Type B pancreatic cell (in vitro differentiated cells): Measurements from ENCODE around the gene UBXN6. TPM values are rescaled to one million over a fixed set of nuclear protein-coding genes. Genes with fewer than 3 reads are reported as not detected.

ENCODE experiments used
- DNase-seq: peaks from one replicate; pipeline ENCODE4 v3.0.0; 2021; ENCODE audit warnings: mixed read lengths; ENCODE audit not compliant: unreplicated experiment; ENCODE audit errors: extremely low spot score
- H3K27ac Mint-ChIP-seq: 2 replicates; pipeline ENCODE4 v1.8.0; 2021; ENCODE audit warnings: mild to moderate bottlenecking, mixed read lengths
- H3K27me3 Mint-ChIP-seq: 2 replicates; pipeline ENCODE4 v1.8.0; 2021; ENCODE audit warnings: mixed read lengths
- H3K36me3 Mint-ChIP-seq: 2 replicates; pipeline ENCODE4 v1.8.0; 2021; ENCODE audit warnings: mixed read lengths
- H3K4me1 Mint-ChIP-seq: one replicate; pipeline ENCODE4 v1.8.0; 2021; ENCODE audit warnings: mixed read lengths; ENCODE audit not compliant: unreplicated experiment
- H3K4me3 Mint-ChIP-seq: 2 replicates; pipeline ENCODE4 v1.8.0; 2021; ENCODE audit warnings: mild to moderate bottlenecking, mixed read lengths
- H3K9me3 Mint-ChIP-seq: 2 replicates; pipeline ENCODE4 v1.8.0; 2021; ENCODE audit warnings: mixed read lengths
- total RNA-seq: library from RNA; stranded (reverse); gene quantifications from 2 replicates; pipeline ENCODE4 v1.2.1, GENCODE V29; 2021; ENCODE audit warnings: low replicate concordance
- TF ChIP-seq, protein P1 (sequence below): fragments of 200-600 bp; sonication (generic); conservative IDR thresholded peaks from 2 replicates; pipeline ENCODE4 v1.5.0; 2021; ENCODE audit warnings: antibody characterized with exemption, mild to moderate bottlenecking

Gene UBXN6
- total RNA-seq, 1 donor from 2014 or later = 60.8 TPM

DNA sequence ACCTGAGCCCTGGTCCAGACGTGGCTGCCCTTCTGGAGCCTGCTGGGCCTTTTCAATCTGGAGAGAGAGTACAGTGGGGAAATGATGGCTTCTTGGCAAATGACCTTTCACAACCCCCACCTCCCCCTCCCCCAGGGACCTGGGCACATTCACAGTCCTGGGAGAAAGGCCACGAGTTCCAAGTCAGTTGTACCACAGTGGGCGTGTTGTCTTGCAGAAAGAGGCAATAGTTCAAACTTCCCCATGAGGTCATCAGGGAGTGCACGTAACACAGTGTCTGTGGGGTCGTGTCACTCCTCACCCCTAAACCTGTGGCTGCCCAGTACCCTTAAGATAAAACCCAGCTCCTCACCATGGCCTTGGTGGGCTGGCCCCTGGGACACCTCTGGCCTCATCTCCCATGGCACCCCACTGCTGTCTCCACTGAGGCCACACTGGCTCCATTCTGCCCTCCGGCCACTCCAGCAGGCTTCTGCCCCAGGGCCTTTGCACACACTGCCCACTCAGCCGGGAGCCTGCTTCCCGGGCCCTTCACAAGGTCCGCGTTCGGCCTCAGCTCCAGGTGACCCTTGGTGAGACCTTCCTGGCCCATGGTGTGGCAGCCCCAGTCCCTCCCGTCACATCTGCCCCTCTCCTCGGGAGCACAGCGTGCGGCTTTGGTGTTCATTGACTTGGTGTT, 47.4 kb upstream of the UBXN6 start:
- no peaks in the 10 kb centered on the region for H3K9me3 Mint-ChIP-seq
- H3K4me3 Mint-ChIP-seq = no peak overlapping the region
- no peaks in the 10 kb centered on the region for H3K4me1 Mint-ChIP-seq
- no peak overlapping the region for H3K27ac Mint-ChIP-seq
- no peak for DNase-seq
- TF ChIP-seq, protein P1, sequence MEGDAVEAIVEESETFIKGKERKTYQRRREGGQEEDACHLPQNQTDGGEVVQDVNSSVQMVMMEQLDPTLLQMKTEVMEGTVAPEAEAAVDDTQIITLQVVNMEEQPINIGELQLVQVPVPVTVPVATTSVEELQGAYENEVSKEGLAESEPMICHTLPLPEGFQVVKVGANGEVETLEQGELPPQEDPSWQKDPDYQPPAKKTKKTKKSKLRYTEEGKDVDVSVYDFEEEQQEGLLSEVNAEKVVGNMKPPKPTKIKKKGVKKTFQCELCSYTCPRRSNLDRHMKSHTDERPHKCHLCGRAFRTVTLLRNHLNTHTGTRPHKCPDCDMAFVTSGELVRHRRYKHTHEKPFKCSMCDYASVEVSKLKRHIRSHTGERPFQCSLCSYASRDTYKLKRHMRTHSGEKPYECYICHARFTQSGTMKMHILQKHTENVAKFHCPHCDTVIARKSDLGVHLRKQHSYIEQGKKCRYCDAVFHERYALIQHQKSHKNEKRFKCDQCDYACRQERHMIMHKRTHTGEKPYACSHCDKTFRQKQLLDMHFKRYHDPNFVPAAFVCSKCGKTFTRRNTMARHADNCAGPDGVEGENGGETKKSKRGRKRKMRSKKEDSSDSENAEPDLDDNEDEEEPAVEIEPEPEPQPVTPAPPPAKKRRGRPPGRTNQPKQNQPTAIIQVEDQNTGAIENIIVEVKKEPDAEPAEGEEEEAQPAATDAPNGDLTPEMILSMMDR = no peak
- no peaks in the 10 kb centered on the region for H3K27me3 Mint-ChIP-seq
- peaks cover 8% of the 10 kb centered on the region for H3K36me3 Mint-ChIP-seq

DNA sequence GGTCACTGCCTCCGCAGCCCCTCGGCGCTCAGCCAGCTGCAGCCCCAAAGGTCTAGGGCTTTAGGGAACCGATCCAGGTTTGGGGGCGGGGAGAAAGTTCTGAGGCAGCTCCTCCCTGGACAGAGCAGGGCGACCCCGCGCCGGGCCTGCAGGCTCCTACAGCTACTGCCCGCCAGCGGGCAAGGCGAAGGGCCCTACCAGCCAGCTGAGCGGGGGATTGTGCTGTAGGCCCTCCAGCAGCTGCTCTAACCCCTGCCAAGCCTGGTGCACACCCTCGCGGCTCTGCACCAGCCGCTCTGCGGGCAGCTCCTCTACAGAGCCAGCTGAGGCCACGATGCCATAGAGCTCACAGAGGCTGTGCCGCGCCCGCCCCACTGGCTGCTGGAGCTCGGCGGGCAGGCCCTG, 46.7 kb upstream of the UBXN6 start:
- no peak for DNase-seq
- H3K27ac Mint-ChIP-seq = no peak overlapping the region
- H3K27me3 Mint-ChIP-seq = no peaks in the 10 kb centered on the region
- H3K4me1 Mint-ChIP-seq = no peaks in the 10 kb centered on the region
- no peak overlapping the region for H3K4me3 Mint-ChIP-seq
- peaks cover 8% of the 10 kb centered on the region for H3K36me3 Mint-ChIP-seq
- no peaks in the 10 kb centered on the region for H3K9me3 Mint-ChIP-seq
- TF ChIP-seq, protein P1 = no peak

DNA sequence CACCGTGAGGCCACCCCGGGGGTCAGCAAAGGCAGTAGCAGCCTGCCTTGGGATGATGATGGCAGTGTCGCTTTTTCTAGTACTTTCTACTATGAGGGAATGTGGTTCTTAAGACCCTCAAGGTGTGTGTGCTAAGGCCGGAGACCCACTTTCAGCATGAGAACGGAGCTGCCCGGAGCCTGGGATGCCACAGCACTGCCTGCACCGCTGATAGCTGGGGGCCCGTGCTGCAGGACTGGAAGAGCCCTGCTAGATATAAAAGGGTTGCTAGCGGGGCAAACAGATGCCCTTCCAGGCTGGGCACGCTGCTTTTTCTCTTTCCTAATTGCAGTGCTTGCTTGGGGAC, 46.2 kb upstream of the UBXN6 start:
- Mint-ChIP-seq H3K27me3 (no peaks in the 10 kb centered on the region), H3K36me3 (peaks cover 8% of the 10 kb centered on the region), H3K4me3 (no peak overlapping the region), H3K4me1 (no peaks in the 10 kb centered on the region), H3K9me3 (no peaks in the 10 kb centered on the region), H3K27ac (no peak overlapping the region)
- DNase-seq = no peak
- TF ChIP-seq, protein P1 = no peak

DNA sequence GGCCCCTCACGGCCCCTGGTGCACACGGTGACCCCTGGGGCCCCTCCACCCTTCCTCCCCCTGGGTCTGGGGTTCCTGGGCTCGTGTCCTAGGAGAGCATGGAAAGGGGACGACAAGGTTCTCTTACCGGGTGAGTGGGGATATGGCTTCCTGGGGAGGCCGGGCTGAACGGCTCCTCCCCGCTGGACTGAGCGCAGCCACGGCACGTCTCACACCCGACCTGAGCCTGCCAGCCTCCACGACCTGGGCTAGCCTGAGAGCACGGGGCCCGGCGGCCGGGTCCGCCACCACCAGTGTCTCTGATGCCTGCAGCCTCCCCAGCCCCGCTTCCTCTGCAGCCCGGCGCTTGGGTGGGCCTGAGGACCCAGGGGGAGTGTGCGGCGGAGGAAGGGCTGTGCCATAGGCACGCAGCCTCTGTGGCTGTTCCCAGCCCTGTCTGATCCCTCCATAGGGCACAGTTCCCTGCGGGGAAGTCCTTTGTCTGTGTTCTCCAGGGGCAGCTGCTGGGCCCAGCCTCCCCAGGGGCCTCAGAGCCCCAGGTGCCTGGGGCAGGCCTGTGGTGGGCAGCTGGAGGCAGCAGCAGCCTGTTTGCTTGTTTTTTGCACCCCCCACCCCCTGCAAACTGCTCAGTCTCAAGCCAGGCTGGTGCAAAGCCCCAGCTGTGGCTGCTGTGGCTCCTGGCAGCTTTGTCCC, 45.7 kb upstream of the UBXN6 start:
- H3K9me3 Mint-ChIP-seq = no peaks in the 10 kb centered on the region

DNA sequence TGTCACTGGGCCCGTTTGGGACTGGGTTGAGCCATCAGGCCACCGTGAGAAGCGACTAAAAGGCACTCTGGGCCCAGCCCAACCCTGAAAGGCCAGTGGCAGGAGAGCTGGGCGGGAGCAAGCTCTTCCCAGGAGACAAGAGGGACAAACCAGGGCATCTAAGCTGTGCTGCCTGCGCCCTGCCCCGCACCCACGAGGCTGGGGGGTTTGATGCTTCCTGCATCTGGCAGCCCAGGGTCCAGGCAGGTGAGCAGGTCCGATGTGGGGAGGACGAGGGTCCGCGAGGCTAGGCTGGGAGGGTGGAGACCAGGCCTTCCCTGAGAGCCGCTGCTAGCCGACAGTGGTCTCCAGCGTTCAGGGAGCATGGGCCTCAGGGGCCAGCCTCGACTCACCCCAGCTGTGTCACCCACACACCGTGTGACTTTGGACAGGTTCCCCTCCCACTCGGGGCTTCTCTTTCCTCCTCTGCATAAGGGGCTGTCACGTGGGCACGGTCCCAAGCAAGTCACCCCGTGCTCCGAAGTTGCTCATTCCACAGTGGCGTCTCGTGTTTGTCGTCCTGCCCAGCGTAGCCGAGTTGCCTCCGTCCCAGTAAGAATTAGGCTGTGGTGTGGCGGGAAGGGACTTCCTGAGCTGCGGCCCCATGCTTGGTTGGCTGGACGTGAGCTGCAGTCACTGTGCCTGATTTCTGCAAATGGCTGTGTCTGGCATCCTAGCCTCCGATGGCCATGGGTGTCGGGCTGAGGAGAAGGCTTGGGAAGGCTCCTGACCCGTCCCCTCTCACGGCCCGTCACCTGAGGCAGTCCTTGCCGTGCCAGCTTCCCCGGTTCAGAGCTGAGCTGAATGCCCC, 44.9 kb upstream of the UBXN6 start:
- DNase-seq = no peak
- H3K9me3 Mint-ChIP-seq = no peaks in the 10 kb centered on the region
- peaks cover 8% of the 10 kb centered on the region for H3K36me3 Mint-ChIP-seq
- no peaks in the 10 kb centered on the region for H3K27me3 Mint-ChIP-seq
- H3K4me1 Mint-ChIP-seq = no peaks in the 10 kb centered on the region
- TF ChIP-seq, protein P1 = no peak
- no peak overlapping the region for H3K4me3 Mint-ChIP-seq
- no peak overlapping the region for H3K27ac Mint-ChIP-seq

More for the DNA sequence above, 45.7 kb upstream of the UBXN6 start:
- Mint-ChIP-seq H3K4me1 (no peaks in the 10 kb centered on the region), H3K27ac (no peak overlapping the region), H3K4me3 (no peak overlapping the region), H3K36me3 (peaks cover 8% of the 10 kb centered on the region), H3K27me3 (no peaks in the 10 kb centered on the region)
- TF ChIP-seq, protein P1 = no peak
- DNase-seq = no peak
